Measurements from ENCODE around the gene CDH23. TPM values are rescaled to one million over a fixed set of nuclear protein-coding genes. Genes with fewer than 3 reads are reported as not detected.
A peak's percentile ranks its signal among the peaks of the same experiment; 100 is the strongest.

CDH23 gene
- total RNA-seq, 2 donors from 2014 or later: 1.4 to 1.6 TPM

DNA sequence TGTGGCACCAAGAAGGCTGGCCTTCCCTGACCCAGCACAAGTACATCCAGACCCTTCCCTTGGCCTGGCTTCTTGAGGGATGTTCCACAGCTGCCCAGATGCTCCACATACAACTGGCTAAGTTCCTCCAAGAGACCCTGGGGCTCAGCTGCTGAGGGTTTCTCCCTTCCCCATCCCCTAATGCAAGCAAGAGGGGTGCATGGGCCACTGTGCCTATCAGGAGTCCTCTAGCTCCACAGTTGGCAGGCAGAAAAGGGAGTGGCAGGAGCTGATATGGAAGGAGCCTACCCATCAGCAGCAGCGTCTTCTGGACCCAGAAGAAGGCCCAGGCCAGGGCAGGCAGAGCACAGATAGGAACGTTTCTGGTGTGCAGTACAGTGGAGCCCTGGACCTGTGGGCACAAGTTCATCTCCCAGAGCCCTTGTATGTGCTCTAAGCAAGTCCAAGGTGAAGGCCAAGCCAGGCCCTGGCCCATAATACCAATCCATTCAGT lies 350.4 kb downstream of the CDH23 start:
- Histone ChIP-seq H3K4me3 (no peak overlapping the region), H3K9me3 (no peaks in the 10 kb centered on the region), H3K27ac (peak overlapping the region; percentile 68), H3K9ac (ENCODE audit: low read depth in 2 of 2, low read length in 2 of 2) (peak overlapping the region; percentile 54 to 84), H3K36me3 (no peaks in the 10 kb centered on the region), H3K27me3 (no peaks in the 10 kb centered on the region), H3K4me1 (peaks cover 39% of the 10 kb centered on the region)
- TF ChIP-seq, protein P1, sequence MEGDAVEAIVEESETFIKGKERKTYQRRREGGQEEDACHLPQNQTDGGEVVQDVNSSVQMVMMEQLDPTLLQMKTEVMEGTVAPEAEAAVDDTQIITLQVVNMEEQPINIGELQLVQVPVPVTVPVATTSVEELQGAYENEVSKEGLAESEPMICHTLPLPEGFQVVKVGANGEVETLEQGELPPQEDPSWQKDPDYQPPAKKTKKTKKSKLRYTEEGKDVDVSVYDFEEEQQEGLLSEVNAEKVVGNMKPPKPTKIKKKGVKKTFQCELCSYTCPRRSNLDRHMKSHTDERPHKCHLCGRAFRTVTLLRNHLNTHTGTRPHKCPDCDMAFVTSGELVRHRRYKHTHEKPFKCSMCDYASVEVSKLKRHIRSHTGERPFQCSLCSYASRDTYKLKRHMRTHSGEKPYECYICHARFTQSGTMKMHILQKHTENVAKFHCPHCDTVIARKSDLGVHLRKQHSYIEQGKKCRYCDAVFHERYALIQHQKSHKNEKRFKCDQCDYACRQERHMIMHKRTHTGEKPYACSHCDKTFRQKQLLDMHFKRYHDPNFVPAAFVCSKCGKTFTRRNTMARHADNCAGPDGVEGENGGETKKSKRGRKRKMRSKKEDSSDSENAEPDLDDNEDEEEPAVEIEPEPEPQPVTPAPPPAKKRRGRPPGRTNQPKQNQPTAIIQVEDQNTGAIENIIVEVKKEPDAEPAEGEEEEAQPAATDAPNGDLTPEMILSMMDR (IDR thresholded peaks at IDR 0.05): no peak
- DNase-seq: peak; percentile 54
- intact Hi-C loops (cut with DNase I): no loop called here

DNA sequence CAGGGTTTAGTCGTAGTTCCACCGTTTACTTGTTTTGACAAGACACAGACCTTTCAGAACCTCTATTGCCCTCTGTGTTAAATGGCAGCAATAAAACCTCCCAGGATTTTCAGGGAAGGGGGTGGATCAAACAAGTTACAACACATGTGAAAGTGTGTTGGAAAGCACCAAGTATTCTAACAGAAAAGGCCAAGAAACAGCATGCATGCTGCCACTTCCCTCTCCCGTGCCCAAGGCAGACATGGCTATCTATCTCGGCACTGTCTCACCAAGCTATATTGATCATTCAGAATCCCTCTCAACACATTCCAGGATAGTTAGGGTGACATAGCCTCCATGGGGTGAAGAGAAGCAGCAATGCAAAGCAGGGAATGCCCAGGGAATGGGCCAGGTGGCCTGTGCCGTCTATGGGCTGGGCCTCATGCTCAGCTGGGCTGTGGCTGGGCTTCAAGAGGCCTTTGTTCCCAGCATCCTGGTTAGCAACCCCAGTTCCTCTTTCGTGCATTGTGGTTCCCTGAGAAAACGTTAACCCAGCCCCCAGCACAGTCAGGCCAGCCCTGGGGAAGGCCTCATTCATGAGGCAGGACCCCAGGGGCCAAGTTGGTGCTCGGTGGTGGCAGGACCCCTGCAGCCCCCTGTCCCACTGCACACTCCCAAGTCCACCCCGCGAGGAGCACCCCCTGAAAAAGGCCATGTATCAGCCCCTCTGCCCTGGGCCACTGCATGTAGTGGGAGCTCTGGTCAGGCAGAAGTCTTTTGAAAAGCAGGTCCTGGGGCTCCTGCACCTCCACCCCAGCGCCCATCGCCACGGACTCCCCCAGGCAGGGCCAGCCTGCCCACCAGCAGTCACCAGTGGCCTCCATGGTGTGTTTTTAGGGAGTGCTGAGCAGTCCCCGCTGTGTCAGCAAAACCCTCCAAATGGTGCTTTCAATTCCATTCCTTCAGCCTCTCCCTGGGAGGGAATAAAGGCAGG lies 351.1 kb downstream of the CDH23 start:
- Histone ChIP-seq H3K4me1 (peaks cover 40% of the 10 kb centered on the region), H3K9ac (ENCODE audit: low read depth in 2 of 2, low read length in 2 of 2) (peak overlapping the region; percentile 54 to 84), H3K4me3 (no peak overlapping the region), H3K27me3 (no peaks in the 10 kb centered on the region), H3K36me3 (no peaks in the 10 kb centered on the region), H3K27ac (peak overlapping the region; percentile 68), H3K9me3 (no peaks in the 10 kb centered on the region)
- intact Hi-C loops (cut with DNase I): no loop called here
- TF ChIP-seq, protein P1 (IDR thresholded peaks at IDR 0.05): no peak
- DNase-seq: peak; percentile 62

DNA sequence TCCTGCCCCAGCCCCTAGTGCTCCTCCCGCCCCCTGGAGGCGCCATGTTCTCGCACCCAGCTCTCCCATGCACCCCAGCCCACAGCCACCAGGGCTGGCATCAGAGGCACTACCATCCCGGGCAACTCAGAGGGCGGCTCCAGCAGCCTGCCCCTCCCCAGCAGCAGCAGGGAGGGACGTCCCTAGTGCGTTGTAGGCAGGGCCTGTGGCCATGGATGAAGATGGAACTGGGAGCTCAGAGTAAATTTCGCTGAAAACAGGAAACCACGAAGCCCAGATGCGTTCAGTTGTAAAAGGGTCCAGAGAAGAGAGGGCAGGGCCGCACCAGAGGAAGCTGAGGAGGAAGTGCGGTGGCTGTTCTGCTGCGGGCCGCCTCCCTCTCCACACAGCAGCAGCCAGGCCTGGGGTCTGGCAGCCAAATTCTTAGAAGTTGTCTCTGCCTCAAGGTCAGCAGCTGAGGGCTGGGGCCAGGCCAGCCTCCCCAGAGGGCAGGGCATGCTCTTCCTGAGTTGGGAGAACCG lies 352.0 kb downstream of the CDH23 start:
- no peaks in the 10 kb centered on the region for H3K27me3 ChIP-seq
- intact Hi-C loops (cut with DNase I): no loop called here
- H3K4me3 ChIP-seq: no peak overlapping the region
- peak overlapping the region; percentile 68 for H3K27ac ChIP-seq
- TF ChIP-seq, protein P1 (IDR thresholded peaks at IDR 0.05): no peak
- H3K36me3 ChIP-seq: no peaks in the 10 kb centered on the region
- peak overlapping the region in 1 of 2 donors; percentile 84 for H3K9ac ChIP-seq (ENCODE audit: low read depth in 2 of 2, low read length in 2 of 2)
- H3K4me1 ChIP-seq: peaks cover 45% of the 10 kb centered on the region
- no peaks in the 10 kb centered on the region for H3K9me3 ChIP-seq
- peak; percentile 79 for DNase-seq

DNA sequence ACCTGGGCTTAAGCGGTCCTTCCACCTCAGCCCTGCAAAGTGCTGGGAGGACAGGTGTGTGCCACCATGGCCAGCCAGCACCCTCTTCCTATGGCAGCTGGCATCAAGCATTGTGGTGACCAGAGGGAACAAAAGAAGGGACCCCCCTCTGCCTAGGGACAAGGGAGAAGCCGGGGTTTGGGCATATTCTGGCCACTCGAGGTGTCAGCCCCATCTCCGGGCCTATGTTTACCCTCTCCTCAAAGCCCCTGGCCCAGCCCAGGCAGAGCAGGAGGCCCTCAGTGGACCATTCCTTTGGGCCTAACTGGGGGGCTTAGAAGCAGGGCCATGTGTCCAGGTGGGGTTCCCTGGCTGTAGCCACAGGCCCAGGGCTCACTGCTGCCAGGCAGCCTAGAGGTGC lies 352.7 kb downstream of the CDH23 start:
- Histone ChIP-seq H3K9me3 (no peaks in the 10 kb centered on the region), H3K27me3 (no peaks in the 10 kb centered on the region), H3K4me3 (no peak overlapping the region), H3K36me3 (no peaks in the 10 kb centered on the region), H3K27ac (peak overlapping the region; percentile 68), H3K4me1 (peaks cover 45% of the 10 kb centered on the region), H3K9ac (ENCODE audit: low read depth in 2 of 2, low read length in 2 of 2) (peak overlapping the region; percentile 46 to 66)
- DNase-seq: no peak
- intact Hi-C loops (cut with DNase I): no loop called here
- TF ChIP-seq, protein P1 (IDR thresholded peaks at IDR 0.05): no peak

DNA sequence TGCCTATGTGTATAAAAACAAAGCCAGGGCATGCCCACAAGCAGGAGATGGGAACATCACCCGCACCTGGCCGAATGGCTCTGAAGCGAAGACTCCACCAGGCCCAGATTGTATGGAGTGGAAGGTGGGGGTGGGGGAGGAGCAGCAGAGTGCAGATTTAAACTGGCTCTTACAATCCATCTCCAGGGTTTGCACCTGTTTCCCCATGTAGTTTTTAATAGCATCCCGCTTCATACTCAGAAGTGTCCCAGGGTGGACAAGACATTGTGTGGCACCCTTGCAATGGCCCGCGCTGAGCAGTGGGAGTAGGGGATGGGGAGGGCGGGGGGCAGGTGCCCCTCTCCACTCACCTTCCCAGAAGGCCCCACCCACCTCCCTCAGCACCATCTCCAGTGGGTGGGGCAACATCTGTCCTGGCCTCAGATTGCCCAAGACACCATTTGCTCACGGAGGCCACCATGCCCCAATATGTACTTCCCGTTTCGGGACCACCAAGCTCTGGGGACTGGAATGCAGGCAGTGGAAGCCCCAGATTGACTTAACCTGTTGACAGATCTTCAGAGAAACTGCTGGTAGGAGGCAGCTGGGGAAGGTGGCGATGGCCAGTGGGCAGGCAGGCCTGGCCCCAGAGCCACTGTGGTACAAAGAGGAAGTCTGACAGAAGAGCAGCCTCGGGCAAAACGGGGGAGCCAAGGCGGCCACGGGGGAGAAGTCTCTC lies 353.6 kb downstream of the CDH23 start:
- Histone ChIP-seq H3K4me3 (no peak overlapping the region), H3K9ac (ENCODE audit: low read depth in 2 of 2, low read length in 2 of 2) (no peak overlapping the region), H3K27ac (no peak overlapping the region), H3K27me3 (no peaks in the 10 kb centered on the region), H3K9me3 (no peaks in the 10 kb centered on the region), H3K36me3 (no peaks in the 10 kb centered on the region), H3K4me1 (peaks cover 45% of the 10 kb centered on the region)
- no peak for DNase-seq
- intact Hi-C loops (cut with DNase I): no loop called here
- TF ChIP-seq, protein P1 (IDR thresholded peaks at IDR 0.05): no peak

Data from colonic mucosa (tissue), 4 donors.